CD14-positive monocyte (primary cell): Measurements from ENCODE around the gene PKHD1. TPM values are rescaled to one million over a fixed set of nuclear protein-coding genes. Genes with fewer than 3 reads are reported as not detected.

Experiments used
- DNase-seq, 3 donors: peaks; one replicate each; pipeline ENCODE4 v3.0.0-alpha.2; 2011 to 2022
- H2AFZ ChIP-seq: 2 replicates; pipeline ENCODE4 v1.6.0; 2012; ENCODE audit warnings: mild to moderate bottlenecking, low read depth, low read length, inconsistent platforms; ENCODE audit not compliant: insufficient read depth, poor library complexity, severe bottlenecking
- H3K27ac ChIP-seq, 2 donors: 1 replicate in 1 of 2; 2 replicates in 1 of 2; pipeline ENCODE4 v1.5.1; 2012 to 2013; ENCODE audit warnings: low read length in 2 of 2, control low read depth in 1 of 2, inconsistent platforms in 1 of 2, low read depth in 1 of 2, mild to moderate bottlenecking in 1 of 2
- H3K27me3 ChIP-seq, 2 donors: one replicate each; pipeline versions ENCODE4 v1.6.0 to v1.6.1; 2011 to 2013; ENCODE audit warnings: low read length in 2 of 2; ENCODE audit not compliant: control insufficient read depth in 2 of 2, insufficient read depth in 2 of 2
- H3K36me3 ChIP-seq, 2 donors: replicated peaks in 1 of 2; 1 replicate in 1 of 2; 2 replicates in 1 of 2; pipeline versions ENCODE4 v1.5.1 to v1.6.1; 2012 to 2013; ENCODE audit warnings: low read length in 2 of 2, control low read depth in 1 of 2, inconsistent platforms in 1 of 2, mild to moderate bottlenecking in 1 of 2; ENCODE audit not compliant: insufficient read depth in 2 of 2, control insufficient read depth in 1 of 2
- H3K4me1 ChIP-seq, 2 donors: 1 replicate in 1 of 2; 2 replicates in 1 of 2; pipeline versions ENCODE4 v1.5.1 to v1.6.1; 2012 to 2013; ENCODE audit warnings: low read length in 2 of 2, control low read depth in 1 of 2, inconsistent platforms in 1 of 2, mild to moderate bottlenecking in 1 of 2, moderate library complexity in 1 of 2; ENCODE audit not compliant: insufficient read depth in 2 of 2, control insufficient read depth in 1 of 2
- H3K4me2 ChIP-seq: replicated peaks from 2 replicates; pipeline ENCODE3; 2012; ENCODE audit warnings: low read length, moderate library complexity, mild to moderate bottlenecking; ENCODE audit not compliant: poor library complexity, severe bottlenecking; ENCODE audit errors: extremely low read depth
- H3K4me3 ChIP-seq, 3 experiments: fragments of 200-600 bp in 1 of 3; sonication (generic) in 1 of 3; replicated peaks in 1 of 3; 1 replicate in 2 of 3; 2 replicates in 1 of 3; pipeline ENCODE4 v1.5.1; 2011 to 2013; ENCODE audit warnings: low read length in 3 of 3, mild to moderate bottlenecking in 3 of 3, control low read depth in 2 of 3, low read depth in 2 of 3, inconsistent platforms in 1 of 3, moderate library complexity in 1 of 3
- H3K79me2 ChIP-seq: 2 replicates; pipeline ENCODE4 v1.6.0; 2012; ENCODE audit warnings: mild to moderate bottlenecking, control low read depth, inconsistent platforms, low read length, moderate library complexity; ENCODE audit not compliant: insufficient read depth
- H3K9ac ChIP-seq: 2 replicates; pipeline ENCODE4 v1.6.0; 2017; ENCODE audit warnings: low read length, mild to moderate bottlenecking; ENCODE audit not compliant: insufficient read depth, poor library complexity, severe bottlenecking
- H3K9me3 ChIP-seq, 2 donors: replicated peaks in 1 of 2; 1 replicate in 1 of 2; 2 replicates in 1 of 2; pipeline versions ENCODE4 v1.5.1 to v1.6.1; 2012 to 2013; ENCODE audit warnings: low read length in 2 of 2, control low read depth in 1 of 2; ENCODE audit not compliant: control insufficient read depth in 1 of 2, insufficient read depth in 1 of 2
- H4K20me1 ChIP-seq: 2 replicates; pipeline ENCODE4 v1.6.0; 2012; ENCODE audit warnings: mild to moderate bottlenecking, low read length, control low read depth, moderate library complexity; ENCODE audit not compliant: insufficient read depth
- H3K27ac Mint-ChIP-seq, 7 donors: one replicate each; pipeline ENCODE4 v1.8.0; 2020; ENCODE audit warnings: mild to moderate bottlenecking in 7 of 7, mixed read lengths in 7 of 7, moderate library complexity in 6 of 7, inconsistent platforms in 2 of 7
- H3K27me3 Mint-ChIP-seq, 3 donors: one replicate each; pipeline ENCODE4 v1.8.0; 2021 to 2022; ENCODE audit warnings: low read depth in 3 of 3, mild to moderate bottlenecking in 3 of 3, mixed read lengths in 3 of 3, moderate library complexity in 3 of 3, inconsistent platforms in 1 of 3
- H3K36me3 Mint-ChIP-seq, 2 donors: one replicate each; pipeline ENCODE4 v1.8.0; 2020; ENCODE audit warnings: mixed read lengths in 2 of 2, inconsistent platforms in 1 of 2, mild to moderate bottlenecking in 1 of 2
- H3K4me1 Mint-ChIP-seq: one replicate; pipeline ENCODE4 v1.8.0; 2020; ENCODE audit warnings: mild to moderate bottlenecking, mixed read lengths
- H3K4me3 Mint-ChIP-seq, 2 donors: one replicate each; pipeline ENCODE4 v1.8.0; 2020; ENCODE audit warnings: mild to moderate bottlenecking in 2 of 2, mixed read lengths in 2 of 2, moderate library complexity in 1 of 2
- H3K9me3 Mint-ChIP-seq, 7 donors: one replicate each; pipeline ENCODE4 v1.8.0; 2020 to 2022; ENCODE audit warnings: mixed read lengths in 7 of 7, mild to moderate bottlenecking in 6 of 7, moderate library complexity in 6 of 7, inconsistent platforms in 2 of 7
- WGBS: methylation state at CpG from one replicate; pipeline ENCODE4 v1.1.5; 2013; ENCODE audit warnings: missing lambda C conversion rate; ENCODE audit not compliant: insufficient coverage; 5-methylcytosine and 5-hydroxymethylcytosine counted together
- intact Hi-C, 2 donors: fragments of 100-400 bp; cut with micrococcal nuclease; formaldehyde crosslinking; loops; one replicate each; pipeline versions ENCODE4 v1.15.0 to v1.15.1; 2023
- polyA plus RNA-seq, 3 donors: library from polyadenylated mRNA; depleted of rRNA in 1 of 3; unstranded in 2 of 3; stranded (reverse) in 1 of 3; fragments of 300-500 nt in 2 of 3; fragments of >200 nt in 1 of 3; fragmentation: Illumina TruSeq in 2 of 3; gene quantifications; 1 replicate in 2 of 3; 2 replicates in 1 of 3; pipeline ENCODE4 v1.2.3, GENCODE V29; 2012 to 2021
- TF ChIP-seq, protein P1 (sequence below): fragments of 200-600 bp; IDR thresholded peaks from one replicate; pipeline ENCODE4 v1.8.0; 2022; ENCODE audit warnings: antibody characterized with exemption, mild to moderate bottlenecking

The PKHD1 gene
- polyA plus RNA-seq, 3 donors = not detected

DNA sequence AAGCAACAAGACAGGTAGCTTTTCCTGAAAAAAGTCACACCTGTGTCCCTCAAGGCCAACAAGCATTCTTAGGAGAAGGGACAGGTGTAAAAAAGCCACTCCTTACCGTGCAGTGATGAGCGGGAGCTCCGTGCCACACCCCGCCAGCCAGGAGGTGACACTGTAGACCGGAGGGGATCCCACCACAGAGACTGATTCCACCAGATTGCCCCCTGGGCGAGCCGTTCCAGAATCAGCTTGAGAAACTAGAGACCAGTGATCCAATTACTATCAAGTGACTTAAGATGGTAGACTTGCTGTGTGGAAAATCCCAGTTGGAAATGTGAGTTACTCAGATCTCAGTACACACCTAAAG, 37.4 kb downstream of the PKHD1 start:
- intact Hi-C loops = no loop called here
- no peaks in the 10 kb centered on the region for H3K4me1 Mint-ChIP-seq
- H3K4me3 Mint-ChIP-seq = no peak overlapping the region
- Histone ChIP-seq H2AFZ (no peak overlapping the region), H3K79me2 (no peaks in the 10 kb centered on the region), H3K9ac (no peak overlapping the region), H3K4me3 (no peak overlapping the region), H3K27me3 (no peaks in the 10 kb centered on the region), H4K20me1 (no peaks in the 10 kb centered on the region), H3K9me3 (no peaks in the 10 kb centered on the region), H3K4me1 (no peaks in the 10 kb centered on the region), H3K36me3 (no peaks in the 10 kb centered on the region), H3K27ac (no peak overlapping the region), H3K4me2 (no peak overlapping the region)
- DNase-seq = no peak
- 70% methylated on average over 7 of the region's 7 CpGs for WGBS
- H3K36me3 Mint-ChIP-seq = no peaks in the 10 kb centered on the region
- no peaks in the 10 kb centered on the region for H3K9me3 Mint-ChIP-seq
- H3K27ac Mint-ChIP-seq = no peak overlapping the region
- TF ChIP-seq, protein P1, sequence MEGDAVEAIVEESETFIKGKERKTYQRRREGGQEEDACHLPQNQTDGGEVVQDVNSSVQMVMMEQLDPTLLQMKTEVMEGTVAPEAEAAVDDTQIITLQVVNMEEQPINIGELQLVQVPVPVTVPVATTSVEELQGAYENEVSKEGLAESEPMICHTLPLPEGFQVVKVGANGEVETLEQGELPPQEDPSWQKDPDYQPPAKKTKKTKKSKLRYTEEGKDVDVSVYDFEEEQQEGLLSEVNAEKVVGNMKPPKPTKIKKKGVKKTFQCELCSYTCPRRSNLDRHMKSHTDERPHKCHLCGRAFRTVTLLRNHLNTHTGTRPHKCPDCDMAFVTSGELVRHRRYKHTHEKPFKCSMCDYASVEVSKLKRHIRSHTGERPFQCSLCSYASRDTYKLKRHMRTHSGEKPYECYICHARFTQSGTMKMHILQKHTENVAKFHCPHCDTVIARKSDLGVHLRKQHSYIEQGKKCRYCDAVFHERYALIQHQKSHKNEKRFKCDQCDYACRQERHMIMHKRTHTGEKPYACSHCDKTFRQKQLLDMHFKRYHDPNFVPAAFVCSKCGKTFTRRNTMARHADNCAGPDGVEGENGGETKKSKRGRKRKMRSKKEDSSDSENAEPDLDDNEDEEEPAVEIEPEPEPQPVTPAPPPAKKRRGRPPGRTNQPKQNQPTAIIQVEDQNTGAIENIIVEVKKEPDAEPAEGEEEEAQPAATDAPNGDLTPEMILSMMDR = no peak
- peaks cover 0 to 4% (median 3%) of the 10 kb centered on the region in 3 donors for H3K27me3 Mint-ChIP-seq

DNA sequence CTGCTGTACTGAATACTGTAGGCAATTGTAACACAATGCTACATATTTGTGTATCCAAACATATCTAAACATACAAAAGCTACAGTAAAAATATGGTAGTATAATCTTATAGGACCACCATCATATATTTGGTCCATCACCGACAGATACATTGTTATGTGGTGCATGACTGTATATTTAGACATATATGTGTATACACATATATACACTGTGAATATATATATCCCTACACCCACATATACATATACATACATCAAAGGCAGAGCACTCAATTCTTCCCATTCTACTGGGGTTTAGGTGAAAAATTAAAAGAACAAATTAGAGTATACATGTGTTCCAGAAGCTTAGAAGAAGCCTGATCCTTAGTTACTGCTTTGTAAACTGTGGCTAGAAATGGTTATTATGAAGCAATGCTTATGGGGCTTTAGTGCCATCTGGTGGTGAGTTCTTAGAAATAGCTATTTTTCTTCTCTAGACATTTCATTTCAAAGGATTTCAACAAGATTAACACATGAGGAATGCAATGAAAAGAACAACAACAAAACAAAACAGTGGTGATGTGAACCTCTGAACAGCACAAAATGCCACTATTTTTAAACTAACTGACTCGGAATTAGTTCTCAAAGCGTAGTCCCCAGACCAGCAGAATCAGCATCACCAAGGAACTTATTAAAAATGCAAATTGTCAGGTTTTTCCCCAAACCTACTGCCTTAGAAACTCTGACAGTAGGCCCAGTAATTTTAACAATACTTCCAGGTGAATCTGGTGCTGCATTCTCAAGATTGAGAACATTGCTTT, 38.0 kb downstream of the PKHD1 start:
- intact Hi-C loops = no loop called here

More for the DNA sequence above, 38.0 kb downstream of the PKHD1 start:
- Mint-ChIP-seq H3K4me1 (no peaks in the 10 kb centered on the region), H3K9me3 (no peaks in the 10 kb centered on the region), H3K27me3 (peaks cover 0 to 4% (median under 1%) of the 10 kb centered on the region in 3 donors), H3K4me3 (no peak overlapping the region), H3K36me3 (no peaks in the 10 kb centered on the region), H3K27ac (no peak overlapping the region)
- no peaks in the 10 kb centered on the region for H3K4me1 ChIP-seq
- no peak overlapping the region for H3K4me2 ChIP-seq
- no peaks in the 10 kb centered on the region for H3K27me3 ChIP-seq
- no peak overlapping the region for H2AFZ ChIP-seq
- H3K9me3 ChIP-seq = no peaks in the 10 kb centered on the region
- WGBS = 17% methylated on average over 1 of the region's 3 CpGs
- no peaks in the 10 kb centered on the region for H3K79me2 ChIP-seq
- no peak overlapping the region for H3K27ac ChIP-seq
- no peaks in the 10 kb centered on the region for H4K20me1 ChIP-seq
- TF ChIP-seq, protein P1 = peak; percentile 73
- no peaks in the 10 kb centered on the region for H3K36me3 ChIP-seq
- H3K4me3 ChIP-seq = no peak overlapping the region
- DNase-seq = peak in 1 of 3 donors; percentile 21
- H3K9ac ChIP-seq = no peak overlapping the region
